ENCODE data around the gene RPS21. TPM values are rescaled to one million over a fixed set of nuclear protein-coding genes. Genes with fewer than 3 reads are reported as not detected.
A peak's percentile ranks its signal among the peaks of the same experiment; 100 is the strongest.

The RPS21 gene
- total and polyA plus RNA-seq, 2 of the 4 experiments (the other 2 are of a cell fraction), result 2,710 to 4,298 TPM

GRCh38 chr20:62346398-62347150, 40.3 kb upstream of the RPS21 start:
- H3K9me3 ChIP-seq (ENCODE audit: control insufficient read depth, insufficient read depth, low read length), result no peaks in the 10 kb centered on the region
- no peak overlapping the region for H3K14ac ChIP-seq (replicated peaks; ENCODE audit: low read depth, low read length)
- no peak overlapping the region for H4K5ac ChIP-seq (ENCODE audit: low read depth, low read length)
- H2AFZ ChIP-seq (replicated peaks; ENCODE audit: low read length, poor library complexity), result peak overlapping the region; percentile 21
- CTCF ChIA-PET, result no interaction called here
- peaks cover 6% of the 10 kb centered on the region; the same call in 1 of the 2 replicates for H3K36me3 ChIP-seq (ENCODE audit: control insufficient read depth, insufficient read depth, low read length)
- H2BK15ac ChIP-seq (ENCODE audit: low read depth, low read length), result no peak overlapping the region
- no peaks in the 10 kb centered on the region for H3K79me1 ChIP-seq (ENCODE audit: low read depth in 1 of 2, low read length in 2 of 2)
- in situ Hi-C loops (cut with MboI; ENCODE audit: low sequenced_read_pairs), result no loop called here
- no peak overlapping the region for H4K91ac ChIP-seq (ENCODE audit: insufficient read depth, low read depth, low read length)
- no peak overlapping the region for H2BK20ac ChIP-seq (ENCODE audit: low read depth, low read length)
- peak overlapping the region; percentile 65 for H2AK9ac ChIP-seq (replicated peaks; ENCODE audit: low read depth, low read length, poor library complexity)
- ATAC-seq (ENCODE audit: low read depth), result no peak
- H3K9ac ChIP-seq (ENCODE audit: low read depth, low read length), result no peak overlapping the region
- no peak overlapping the region for H3K56ac ChIP-seq (ENCODE audit: extremely low read depth, insufficient read depth, low read length)
- no peak overlapping the region for H3K27ac ChIP-seq (ENCODE audit: insufficient read depth, low read length)
- no peak overlapping the region for H3K4ac ChIP-seq (ENCODE audit: low read depth, low read length)
- no peaks in the 10 kb centered on the region; the same call in 1 of the 2 replicates for H3K4me1 ChIP-seq (ENCODE audit: control insufficient read depth, insufficient read depth, low read length)
- DNase-seq, result no peak
- 96% methylated on average over 17 of the region's 34 CpGs; no CpG with 5 or more reads in 1 of the 2 experiments for WGBS, 2 experiments (ENCODE audit: extremely low coverage in 2 of 2, insufficient read length in 1 of 2)
- H2AK5ac ChIP-seq (ENCODE audit: low read depth, low read length), result no peak overlapping the region; the same call in 1 of the 2 replicates
- peaks cover 2% of the 10 kb centered on the region; the same call in 1 of the 2 replicates for H3K9me1 ChIP-seq (ENCODE audit: insufficient read depth, low read length)
- no TSS peak for BruUV-seq (replicated peaks)
- no peak overlapping the region for H2BK5ac ChIP-seq (ENCODE audit: low read depth, low read length, poor library complexity, severe bottlenecking)
- POLR2A ChIA-PET (ENCODE audit: unreplicated experiment), result no interaction called here
- no peaks in the 10 kb centered on the region for H4K20me1 ChIP-seq (ENCODE audit: insufficient read depth, low read length)
- H3K4me2 ChIP-seq (ENCODE audit: low read depth, low read length), result no peak overlapping the region
- no peak overlapping the region for H3K18ac ChIP-seq (ENCODE audit: low read depth, low read length)
- no peaks in the 10 kb centered on the region for H3K27me3 ChIP-seq (ENCODE audit: control insufficient read depth, insufficient read depth, low read length)
- TF ChIP-seq MAZ (IDR thresholded peaks at IDR 0.05; ENCODE audit: borderline replicate concordance, low read depth, low read length) (no peak), RAD21 (IDR thresholded peaks at IDR 0.05; ENCODE audit: low read length) (no peak), RCOR1 (IDR thresholded peaks at IDR 0.05; ENCODE audit: insufficient replicate concordance, low read length) (no peak), BHLHE40 (IDR thresholded peaks at IDR 0.05; ENCODE audit: low read depth, low read length) (no peak), RFX5 (IDR thresholded peaks at IDR 0.05; ENCODE audit: low read depth, low read length) (no peak), CEBPB (IDR thresholded peaks at IDR 0.05; ENCODE audit: low read depth, low read length) (no peak), CHD1 (IDR thresholded peaks at IDR 0.05; ENCODE audit: low read depth, low read length) (no peak), USF2 (IDR thresholded peaks at IDR 0.05; ENCODE audit: low read depth, low read length) (no peak)
- dilution Hi-C loops (cut with HindIII; ENCODE audit: low sequenced_read_pairs, unreplicated experiment), result no loop called here
- H2BK120ac ChIP-seq (ENCODE audit: low read depth, low read length), result no peak overlapping the region
- H3K4me3 ChIP-seq (ENCODE audit: insufficient read depth, low read depth, low read length), result no peak overlapping the region
- no peak overlapping the region for H3K23ac ChIP-seq (ENCODE audit: low read depth, low read length)
- H4K8ac ChIP-seq (ENCODE audit: low read depth in 2 of 2, low read length in 2 of 2), result no peak overlapping the region
- intact Hi-C loops (cut with micrococcal nuclease), result no loop called here

Measured in IMR-90 (cell line).